Lower lobe of right lung (tissue), 2 donors: ENCODE results near the gene MANEAL. TPM values are rescaled to one million over a fixed set of nuclear protein-coding genes. Genes with fewer than 3 reads are reported as not detected.

Experiments
- ATAC-seq, 2 donors: fragments of 200-7000 bp; cut with Tn5 transposase; one replicate each; pipeline ENCODE4 v1.9.1; 2020 to 2022; ENCODE audit warnings: mild to moderate bottlenecking in 2 of 2, moderate library complexity in 2 of 2
- DNase-seq: peaks from one replicate; pipeline ENCODE4 v3.0.0-alpha.2; 2020
- H3K27ac ChIP-seq: fragments of 200-600 bp; one replicate; pipeline ENCODE4 v1.8.0; 2022
- H3K27me3 ChIP-seq: fragments of 200-600 bp; one replicate; pipeline ENCODE4 v1.8.0; 2022; ENCODE audit warnings: low read depth
- H3K36me3 ChIP-seq: fragments of 200-600 bp; one replicate; pipeline ENCODE4 v1.8.0; 2022; ENCODE audit warnings: mild to moderate bottlenecking
- H3K4me1 ChIP-seq: fragments of 200-600 bp; one replicate; pipeline ENCODE4 v1.8.0; 2022
- H3K4me3 ChIP-seq: fragments of 200-600 bp; one replicate; pipeline ENCODE4 v1.8.0; 2022; ENCODE audit warnings: mild to moderate bottlenecking
- H3K9me3 ChIP-seq: fragments of 200-600 bp; one replicate; pipeline ENCODE4 v1.8.0; 2022
- intact Hi-C: fragments of 100-400 bp; cut with DNase I; formaldehyde crosslinking; loops from one replicate; pipeline ENCODE4 v1.11.0; 2022
- total RNA-seq: library from RNA; stranded (reverse); fragmentation: NEBNext Ultra II Directional; extraction: Animal tissue kit (Norgen Biotek cat#: 25700); gene quantifications from one replicate; pipeline ENCODE4 v1.2.1, GENCODE V29; 2021
- TF ChIP-seq, protein P1 (sequence below): fragments of 200-600 bp; IDR thresholded peaks from one replicate; pipeline ENCODE4 v1.8.0; 2022; ENCODE audit warnings: antibody characterized with exemption, mild to moderate bottlenecking
- donor health status: DM: no; HTN: yes; CAD: no; lungs with severe emphysema.

MANEAL gene
- total RNA-seq, 1 donor from 2014 or later: 4.9 TPM

GRCh38 chr1:37845049-37845646 is 51.5 kb downstream of the MANEAL start:
- Histone ChIP-seq H3K36me3 (peaks cover 18% of the 10 kb centered on the region), H3K9me3 (no peaks in the 10 kb centered on the region), H3K4me3 (no peak overlapping the region), H3K4me1 (peaks cover 52% of the 10 kb centered on the region), H3K27me3 (no peaks in the 10 kb centered on the region), H3K27ac (no peak overlapping the region)
- DNase-seq: no peak
- ATAC-seq: peak in 1 of 2 donors; percentile 21
- intact Hi-C loops: no loop called here
- TF ChIP-seq, protein P1, sequence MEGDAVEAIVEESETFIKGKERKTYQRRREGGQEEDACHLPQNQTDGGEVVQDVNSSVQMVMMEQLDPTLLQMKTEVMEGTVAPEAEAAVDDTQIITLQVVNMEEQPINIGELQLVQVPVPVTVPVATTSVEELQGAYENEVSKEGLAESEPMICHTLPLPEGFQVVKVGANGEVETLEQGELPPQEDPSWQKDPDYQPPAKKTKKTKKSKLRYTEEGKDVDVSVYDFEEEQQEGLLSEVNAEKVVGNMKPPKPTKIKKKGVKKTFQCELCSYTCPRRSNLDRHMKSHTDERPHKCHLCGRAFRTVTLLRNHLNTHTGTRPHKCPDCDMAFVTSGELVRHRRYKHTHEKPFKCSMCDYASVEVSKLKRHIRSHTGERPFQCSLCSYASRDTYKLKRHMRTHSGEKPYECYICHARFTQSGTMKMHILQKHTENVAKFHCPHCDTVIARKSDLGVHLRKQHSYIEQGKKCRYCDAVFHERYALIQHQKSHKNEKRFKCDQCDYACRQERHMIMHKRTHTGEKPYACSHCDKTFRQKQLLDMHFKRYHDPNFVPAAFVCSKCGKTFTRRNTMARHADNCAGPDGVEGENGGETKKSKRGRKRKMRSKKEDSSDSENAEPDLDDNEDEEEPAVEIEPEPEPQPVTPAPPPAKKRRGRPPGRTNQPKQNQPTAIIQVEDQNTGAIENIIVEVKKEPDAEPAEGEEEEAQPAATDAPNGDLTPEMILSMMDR: no peak

- TF ChIP-seq, protein P1: no peak
- H3K27me3 ChIP-seq: no peaks in the 10 kb centered on the region
- H3K27ac ChIP-seq: no peak overlapping the region
- DNase-seq (no peak), ATAC-seq (peak in 1 of 2 donors; percentile 50)
- H3K4me3 ChIP-seq: no peak overlapping the region
- no peaks in the 10 kb centered on the region for H3K9me3 ChIP-seq
- peaks cover 12% of the 10 kb centered on the region for H3K36me3 ChIP-seq
- intact Hi-C loops: no loop called here
- H3K4me1 ChIP-seq: peaks cover 59% of the 10 kb centered on the region
Measured at GRCh38 chr1:37845786-37846185, 52.1 kb downstream of the MANEAL start.

DNA sequence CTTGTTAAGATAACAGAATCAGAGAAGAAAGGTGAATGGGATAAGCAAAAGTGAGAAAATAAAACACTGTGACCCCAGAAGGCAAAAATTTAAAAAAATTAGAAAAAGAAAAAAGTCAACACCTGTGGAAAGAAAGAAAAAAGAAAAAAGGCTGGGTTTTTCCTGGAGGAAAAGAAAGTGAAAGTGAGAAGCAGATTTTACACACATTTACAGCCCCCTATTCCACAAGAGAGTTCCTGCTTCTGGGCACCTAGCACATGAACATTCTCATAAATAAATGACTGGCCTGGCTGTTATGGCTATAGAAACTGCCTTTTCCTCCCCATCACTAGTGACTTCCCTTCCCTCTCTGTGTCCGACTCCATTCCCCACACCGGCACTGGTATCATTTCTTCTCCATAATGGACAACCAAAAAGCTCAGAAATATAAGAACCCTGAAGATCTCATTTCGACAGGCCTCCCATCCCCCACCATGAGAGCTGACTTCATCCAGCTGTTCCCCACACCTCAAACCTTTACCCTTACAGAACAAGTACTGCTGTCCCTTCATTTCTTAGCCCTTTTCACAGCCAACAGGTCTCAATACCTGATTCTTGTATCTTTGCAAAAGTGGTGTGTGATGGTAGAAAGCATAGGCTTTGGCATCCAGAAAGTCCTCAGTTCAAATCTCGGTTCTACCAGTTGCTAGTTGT is 53.1 kb downstream of the MANEAL start:
- Histone ChIP-seq H3K27me3 (no peaks in the 10 kb centered on the region), H3K27ac (no peak overlapping the region), H3K4me3 (no peak overlapping the region), H3K9me3 (no peaks in the 10 kb centered on the region), H3K36me3 (peaks cover 10% of the 10 kb centered on the region), H3K4me1 (peaks cover 69% of the 10 kb centered on the region)
- DNase-seq (no peak), ATAC-seq (peak in 1 of 2 donors; percentile 28)
- TF ChIP-seq, protein P1: no peak
- intact Hi-C loops: no loop called here

DNA sequence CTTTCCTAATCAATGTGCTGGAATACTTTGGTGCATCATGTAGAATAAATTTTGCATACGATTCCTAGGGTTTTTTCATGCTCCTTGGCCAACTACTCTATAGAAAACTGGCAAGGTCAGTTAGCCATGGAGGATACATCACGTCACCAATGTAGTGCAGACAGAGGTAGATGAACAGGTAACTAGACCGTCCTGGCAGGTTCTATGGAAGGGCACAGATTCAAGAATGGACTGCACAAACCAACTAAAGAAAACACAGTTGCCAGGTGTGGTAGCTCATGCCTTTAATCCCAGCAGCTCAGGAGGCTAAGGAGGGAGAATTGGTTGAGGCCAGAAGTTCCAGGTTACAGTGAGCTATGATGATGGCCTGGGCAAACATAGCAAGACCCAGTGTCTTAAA is 55.8 kb downstream of the MANEAL start:
- H3K27me3 ChIP-seq: no peaks in the 10 kb centered on the region
- no peak for DNase-seq
- peaks cover 27% of the 10 kb centered on the region for H3K36me3 ChIP-seq
- peaks cover 82% of the 10 kb centered on the region for H3K4me1 ChIP-seq
- H3K9me3 ChIP-seq: no peaks in the 10 kb centered on the region
- no peak overlapping the region for H3K27ac ChIP-seq
- no peak overlapping the region for H3K4me3 ChIP-seq
- intact Hi-C loops: no loop called here
- no peak for ATAC-seq
- TF ChIP-seq, protein P1: no peak

- Histone ChIP-seq H3K4me3 (no peak overlapping the region), H3K4me1 (peaks cover 85% of the 10 kb centered on the region), H3K27ac (peak overlapping the region; percentile 58), H3K9me3 (no peaks in the 10 kb centered on the region), H3K36me3 (peaks cover 35% of the 10 kb centered on the region), H3K27me3 (no peaks in the 10 kb centered on the region)
- ATAC-seq (peak in 1 of 2 donors; percentile 46), DNase-seq (no peak)
- TF ChIP-seq, protein P1: no peak
- intact Hi-C loops: no loop called here
Measured at GRCh38 chr1:37850352-37850955, 56.8 kb downstream of the MANEAL start.

Other genes with a start within 250 kb of the MANEAL start
- gene SNIP1, start 239.6 kb upstream of the MANEAL start, total RNA-seq: 13.9 TPM
- 28.1 TPM for gene DNALI1, start 236.9 kb upstream of the MANEAL start, total RNA-seq
- 37.5 TPM for gene GNL2, start 197.9 kb upstream of the MANEAL start, total RNA-seq
- gene RSPO1, start 159.0 kb upstream of the MANEAL start, total RNA-seq: 4.3 TPM
- gene CDCA8, start 101.3 kb upstream of the MANEAL start, total RNA-seq: 1.7 TPM
- gene EPHA10, start 28.7 kb upstream of the MANEAL start, total RNA-seq: 0.53 TPM
- gene C1orf122, start 13.9 kb downstream of the MANEAL start, total RNA-seq: 22.8 TPM
- gene YRDC, start 14.4 kb downstream of the MANEAL start, total RNA-seq: 11.2 TPM
- gene MTF1, start 65.7 kb downstream of the MANEAL start, total RNA-seq: 30.3 TPM
- 42.5 TPM for gene INPP5B, start 153.2 kb downstream of the MANEAL start, total RNA-seq
- gene SF3A3, start 196.2 kb downstream of the MANEAL start, total RNA-seq: 41.8 TPM
- 16.9 TPM for gene FHL3, start 211.7 kb downstream of the MANEAL start, total RNA-seq
- gene UTP11, start 218.9 kb downstream of the MANEAL start, total RNA-seq: 22.8 TPM